GM18499 (cell line): Measurements from ENCODE around the gene SPOCK2.

ENCODE experiments used
- ATAC-seq: cut with Tn5 transposase; IDR thresholded peaks from one replicate; pipeline ENCODE4 v1.9.1; 2021; ENCODE audit warnings: moderate number of reproducible peaks; ENCODE audit not compliant: insufficient read depth, unreplicated experiment

Gene SPOCK2

GRCh38 chr10:72090326-72090725 is 2.0 kb upstream of the SPOCK2 start:
- no peak for ATAC-seq

GRCh38 chr10:72089618-72090017 is 1.3 kb upstream of the SPOCK2 start:
- no peak for ATAC-seq

GRCh38 chr10:72088889-72089575 is 681 bp upstream of the SPOCK2 start:
- ATAC-seq = no peak

GRCh38 chr10:72087392-72087968 is 871 bp downstream of the SPOCK2 start:
- ATAC-seq = no peak

GRCh38 chr10:72086466-72087391 is 1.6 kb downstream of the SPOCK2 start:
- no peak for ATAC-seq

GRCh38 chr10:72085864-72086465 is 2.4 kb downstream of the SPOCK2 start:
- ATAC-seq = no peak

- no peak for ATAC-seq
These were observed 3.2 kb downstream of the SPOCK2 start for GRCh38 chr10:72085166-72085565.

- no peak for ATAC-seq
These were observed 4.4 kb downstream of the SPOCK2 start for GRCh38 chr10:72083790-72084459.

GRCh38 chr10:72082856-72083789 is 5.2 kb downstream of the SPOCK2 start:
- ATAC-seq = no peak

- no peak for ATAC-seq
These were observed 6.4 kb downstream of the SPOCK2 start for GRCh38 chr10:72081772-72082590.

- no peak for ATAC-seq
These were observed 7.1 kb downstream of the SPOCK2 start for GRCh38 chr10:72081210-72081609.

GRCh38 chr10:72080042-72080975 is 8.0 kb downstream of the SPOCK2 start:
- ATAC-seq = no peak

GRCh38 chr10:72079356-72079755 is 9.0 kb downstream of the SPOCK2 start:
- ATAC-seq = no peak

- no peak for ATAC-seq
These were observed 10.9 kb downstream of the SPOCK2 start for GRCh38 chr10:72077275-72077990.

- ATAC-seq = no peak
These were observed 11.6 kb downstream of the SPOCK2 start for GRCh38 chr10:72076756-72077155.

GRCh38 chr10:72075376-72076115 is 12.8 kb downstream of the SPOCK2 start:
- ATAC-seq = no peak
